ENCODE data around the gene THSD8. TPM values are rescaled to one million over a fixed set of nuclear protein-coding genes. Genes with fewer than 3 reads are reported as not detected.
A peak's percentile ranks its signal among the peaks of the same experiment; 100 is the strongest.

THSD8 gene
- total and polyA plus RNA-seq, 2 of the 8 experiments (the other 6 are each of a cell fraction or from before 2014, with no cell fraction given), result 8.2 to 42.3 TPM

GRCh38 chr19:12773571-12773970, 28.3 kb upstream of the THSD8 start:
- Histone ChIP-seq H3K27me3 (replicated peaks in 1 of 4; ENCODE audit: control insufficient read depth in 3 of 4, extremely low read depth in 1 of 4, insufficient read depth in 3 of 4, low read length in 3 of 4) (no peaks in the 10 kb centered on the region), H3K23me2 (ENCODE audit: low read depth, low read length) (peaks cover 15% of the 10 kb centered on the region; the same call in 1 of the 2 replicates), H2BK20ac (ENCODE audit: low read length) (no peak overlapping the region), H3K23ac (ENCODE audit: insufficient read length) (no peak overlapping the region), H3K4me3 (ENCODE audit: extremely low read depth in 1 of 4, insufficient read depth in 2 of 4, low read depth in 3 of 4, low read length in 4 of 4) (no peak overlapping the region), H3K4me1 (replicated peaks in 1 of 4; ENCODE audit: control insufficient read depth in 3 of 4, insufficient read depth in 4 of 4, low read length in 3 of 4) (peaks cover 2 to 20% (median 11%) of the 10 kb centered on the region in 4 experiments), H3K9ac (replicated peaks in 1 of 4; ENCODE audit: extremely low read depth in 1 of 4, low read depth in 3 of 4, low read length in 3 of 4) (no peak overlapping the region), H2BK120ac (replicated peaks; ENCODE audit: low read depth, low read length) (no peak overlapping the region), H4K91ac (replicated peaks; ENCODE audit: insufficient read length, low read length) (no peak overlapping the region), H4K20me1 (replicated peaks in 1 of 2; ENCODE audit: control insufficient read depth in 1 of 2, insufficient read depth in 2 of 2, low read length in 2 of 2) (peaks cover 0 to 3% of the 10 kb centered on the region in 2 experiments), H2AK5ac (ENCODE audit: low read depth, low read length) (no peak overlapping the region), H3K79me2 (ENCODE audit: control insufficient read depth in 1 of 2, insufficient read depth in 2 of 2, low read length in 2 of 2) (no peaks in the 10 kb centered on the region), H3K4me2 (ENCODE audit: insufficient read depth in 1 of 2, low read depth in 2 of 2, low read length in 2 of 2) (no peak overlapping the region), H2AFZ (ENCODE audit: low read length) (no peak overlapping the region), H2BK5ac (ENCODE audit: low read depth, low read length) (no peak overlapping the region), H3K56ac (replicated peaks; ENCODE audit: insufficient read length, low read depth, low read length) (no peak overlapping the region), H3K9me3 (ENCODE audit: insufficient read depth in 2 of 2, low read depth in 1 of 2, low read length in 1 of 2) (no peaks in the 10 kb centered on the region), H3K4ac (replicated peaks; ENCODE audit: insufficient read length, low read depth, low read length) (no peak overlapping the region), H2BK12ac (ENCODE audit: low read depth, low read length) (no peak overlapping the region), H4K8ac (ENCODE audit: extremely low read depth, insufficient read depth, low read length) (no peak overlapping the region), H3K79me1 (ENCODE audit: low read depth, low read length) (no peaks in the 10 kb centered on the region), H3K18ac (ENCODE audit: extremely low read depth, low read length) (no peak overlapping the region), H3K27ac (ENCODE audit: low read depth, low read length) (no peak overlapping the region), H4K5ac (ENCODE audit: insufficient read length, low read depth, low read length) (no peak overlapping the region), H3K36me3 (ENCODE audit: control insufficient read depth in 2 of 4, insufficient read depth in 4 of 4, low read length in 3 of 4) (peaks cover 0 to 12% (median 5%) of the 10 kb centered on the region in 4 experiments; a peak in 6 of 8 replicates), H3K14ac (ENCODE audit: insufficient read length) (no peak overlapping the region), H2BK15ac (ENCODE audit: low read length) (no peak overlapping the region)
- ChIA-PET CTCF (ENCODE audit: partially characterized antibody) (interaction anchor here (0.6 to 11.2 kb wide), 13 partner anchors 10 to 90 kb away, joined by 3 to 137 read pairs (median 5); partner anchors contain the start of genes JUNB, PRDX2 and THSD8), POLR2A (ENCODE audit: partially characterized antibody) (interaction anchor here (0.9 to 16.6 kb wide), 8 partner anchors 9 to 77 kb away, joined by 3 to 317 read pairs (median 10); partner anchors contain the start of genes FBXW9, JUNB, PRDX2 and THSD8)
- whole genome bisulfite sequencing, 2 experiments (ENCODE audit: extremely low coverage in 1 of 2, insufficient coverage in 1 of 2, insufficient read length in 1 of 2, insufficient replicate concordance in 2 of 2, low coverage in 1 of 2, low lambda C conversion rate in 2 of 2, missing lambda C conversion rate in 1 of 2), result 96% methylated on average over 2 of the region's 2 CpGs; no CpG with 5 or more reads in 1 of the 2 experiments
- FAIRE-seq (no peak), DNase-seq (ENCODE audit: low read depth in 1 of 2, low spot score in 2 of 2) (no peak)
- TF ChIP-seq KDM1A (IDR thresholded peaks at IDR 0.05; ENCODE audit: borderline replicate concordance, low read length), result no peak
- TF ChIP-seq CTCF (IDR thresholded peaks at IDR 0.05; ENCODE audit: control extremely low read depth in 1 of 3, insufficient read depth in 1 of 3, low read depth in 1 of 3, low read length in 3 of 3), result peak in 2 of 3 experiments; percentile 15 to 33; a peak in 2 of 4 replicates
- TF ChIP-seq BCL11A (IDR thresholded peaks at IDR 0.05; ENCODE audit: low read depth in 2 of 2, low read length in 2 of 2), result no peak

Measured in H1 (cell line).